ENCODE results near the gene PDF. TPM values are rescaled to one million over a fixed set of nuclear protein-coding genes. Genes with fewer than 3 reads are reported as not detected.

PDF gene
- total RNA-seq, 1 donor from 2014 or later: 49.9 TPM

GRCh38 chr16:69371564-69371963 is 41.2 kb upstream of the PDF start:
- TF ChIP-seq, protein P1, sequence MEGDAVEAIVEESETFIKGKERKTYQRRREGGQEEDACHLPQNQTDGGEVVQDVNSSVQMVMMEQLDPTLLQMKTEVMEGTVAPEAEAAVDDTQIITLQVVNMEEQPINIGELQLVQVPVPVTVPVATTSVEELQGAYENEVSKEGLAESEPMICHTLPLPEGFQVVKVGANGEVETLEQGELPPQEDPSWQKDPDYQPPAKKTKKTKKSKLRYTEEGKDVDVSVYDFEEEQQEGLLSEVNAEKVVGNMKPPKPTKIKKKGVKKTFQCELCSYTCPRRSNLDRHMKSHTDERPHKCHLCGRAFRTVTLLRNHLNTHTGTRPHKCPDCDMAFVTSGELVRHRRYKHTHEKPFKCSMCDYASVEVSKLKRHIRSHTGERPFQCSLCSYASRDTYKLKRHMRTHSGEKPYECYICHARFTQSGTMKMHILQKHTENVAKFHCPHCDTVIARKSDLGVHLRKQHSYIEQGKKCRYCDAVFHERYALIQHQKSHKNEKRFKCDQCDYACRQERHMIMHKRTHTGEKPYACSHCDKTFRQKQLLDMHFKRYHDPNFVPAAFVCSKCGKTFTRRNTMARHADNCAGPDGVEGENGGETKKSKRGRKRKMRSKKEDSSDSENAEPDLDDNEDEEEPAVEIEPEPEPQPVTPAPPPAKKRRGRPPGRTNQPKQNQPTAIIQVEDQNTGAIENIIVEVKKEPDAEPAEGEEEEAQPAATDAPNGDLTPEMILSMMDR (IDR thresholded peaks at IDR 0.05): no peak
- H3K4me3 ChIP-seq: no peak overlapping the region
- no peaks in the 10 kb centered on the region for H3K27me3 ChIP-seq
- intact Hi-C loops (cut with DNase I): no loop called here
- H3K4me1 ChIP-seq: no peaks in the 10 kb centered on the region
- no peaks in the 10 kb centered on the region for H3K9me3 ChIP-seq
- no peak for DNase-seq (ENCODE audit: low spot score in 2 of 2)
- peaks cover 45 to 57% of the 10 kb centered on the region in 2 donors for H3K36me3 ChIP-seq
- H3K27ac ChIP-seq: no peak overlapping the region

DNA sequence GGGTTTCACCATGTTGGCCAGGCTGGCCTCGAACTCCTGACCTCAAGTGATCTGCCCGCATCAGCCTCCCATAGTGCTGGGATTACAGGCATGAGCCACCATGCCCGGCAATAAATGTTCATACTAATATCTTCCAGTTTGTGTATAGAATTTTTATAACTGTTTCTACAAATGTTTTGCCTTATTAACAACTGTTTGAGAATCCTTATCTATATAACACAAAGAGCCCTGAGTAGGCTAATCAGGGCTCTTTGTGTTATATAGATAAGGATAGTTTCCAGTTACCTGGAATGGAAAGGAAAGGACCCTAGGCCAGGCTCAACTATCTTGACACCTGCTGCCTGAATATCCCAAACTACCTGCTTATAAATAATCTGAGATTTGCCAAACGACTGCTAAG is 38.5 kb upstream of the PDF start:
- TF ChIP-seq, protein P1 (IDR thresholded peaks at IDR 0.05): no peak
- Histone ChIP-seq H3K4me3 (no peak overlapping the region), H3K4me1 (no peaks in the 10 kb centered on the region), H3K9me3 (no peaks in the 10 kb centered on the region), H3K27ac (no peak overlapping the region), H3K36me3 (peaks cover 61 to 81% of the 10 kb centered on the region in 2 donors), H3K27me3 (no peaks in the 10 kb centered on the region)
- DNase-seq (ENCODE audit: low spot score in 2 of 2): no peak
- intact Hi-C loops (cut with DNase I): no loop called here

GRCh38 chr16:69367980-69368379 is 37.6 kb upstream of the PDF start:
- H3K4me1 ChIP-seq: no peaks in the 10 kb centered on the region
- no peaks in the 10 kb centered on the region for H3K27me3 ChIP-seq
- TF ChIP-seq, protein P1 (IDR thresholded peaks at IDR 0.05): no peak
- DNase-seq (ENCODE audit: low spot score in 2 of 2): no peak
- intact Hi-C loops (cut with DNase I): no loop called here
- H3K36me3 ChIP-seq: peaks cover 61 to 90% of the 10 kb centered on the region in 2 donors
- H3K9me3 ChIP-seq: no peaks in the 10 kb centered on the region
- no peak overlapping the region for H3K4me3 ChIP-seq
- no peak overlapping the region for H3K27ac ChIP-seq

DNA sequence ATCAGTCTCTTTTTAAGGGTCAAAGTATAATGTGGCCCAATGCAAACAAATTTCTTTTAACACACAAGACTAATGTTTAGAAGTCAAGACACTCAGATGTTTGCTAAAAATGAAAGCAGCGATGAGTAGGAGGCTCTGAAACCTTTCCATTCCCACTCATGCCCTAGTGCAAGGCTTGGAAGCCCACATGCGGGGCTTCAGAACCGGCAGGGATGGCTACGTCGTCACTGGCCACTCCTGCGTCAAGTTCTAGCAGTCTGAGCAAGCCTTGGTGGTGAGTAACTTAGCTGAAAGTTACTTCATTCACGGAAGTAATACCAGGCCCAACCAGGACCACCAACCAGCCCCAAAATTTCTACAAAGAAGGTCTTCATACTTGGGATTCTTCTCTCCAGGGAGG is 36.0 kb upstream of the PDF start:
- DNase-seq (ENCODE audit: low spot score in 2 of 2): no peak

DNA sequence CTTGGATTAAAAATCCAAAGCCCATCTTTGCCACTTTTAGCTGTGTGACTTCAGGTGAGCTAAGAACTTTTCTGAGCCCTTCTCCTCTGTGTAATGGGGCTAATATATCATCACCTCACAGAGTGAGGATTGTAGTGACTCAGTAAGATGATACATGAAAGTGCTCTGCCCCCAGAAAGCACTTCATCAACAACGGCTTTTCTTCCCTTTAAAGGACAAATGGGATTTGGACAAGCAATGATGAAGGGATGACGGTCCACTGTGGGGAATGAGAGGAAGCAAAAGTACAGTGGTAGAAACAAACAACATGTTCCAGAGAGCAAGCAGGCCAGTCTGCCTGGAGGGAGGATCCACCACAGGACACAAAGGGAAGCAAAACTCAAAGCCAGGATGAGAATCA is 35.5 kb upstream of the PDF start:
- H3K9me3 ChIP-seq: no peaks in the 10 kb centered on the region
- no peaks in the 10 kb centered on the region for H3K4me1 ChIP-seq
- no peak for DNase-seq (ENCODE audit: low spot score in 2 of 2)
- H3K36me3 ChIP-seq: peaks cover 58 to 85% of the 10 kb centered on the region in 2 donors
- H3K27ac ChIP-seq: no peak overlapping the region
- TF ChIP-seq, protein P1 (IDR thresholded peaks at IDR 0.05): no peak
- no peak overlapping the region for H3K4me3 ChIP-seq
- no peaks in the 10 kb centered on the region for H3K27me3 ChIP-seq
- intact Hi-C loops (cut with DNase I): no loop called here

More for the DNA sequence above, 36.0 kb upstream of the PDF start:
- Histone ChIP-seq H3K27ac (no peak overlapping the region), H3K36me3 (peaks cover 57 to 87% of the 10 kb centered on the region in 2 donors), H3K9me3 (no peaks in the 10 kb centered on the region), H3K4me1 (no peaks in the 10 kb centered on the region), H3K27me3 (no peaks in the 10 kb centered on the region), H3K4me3 (no peak overlapping the region)
- TF ChIP-seq, protein P1 (IDR thresholded peaks at IDR 0.05): no peak
- intact Hi-C loops (cut with DNase I): no loop called here

- peaks cover 55 to 78% of the 10 kb centered on the region in 2 donors for H3K36me3 ChIP-seq
- TF ChIP-seq, protein P1 (IDR thresholded peaks at IDR 0.05): no peak
- H3K4me3 ChIP-seq: no peak overlapping the region
Measured at GRCh38 chr16:69364088-69364487, 33.7 kb upstream of the PDF start.

More at GRCh38 chr16:69364088-69364487, 33.7 kb upstream of the PDF start:
- H3K27ac ChIP-seq: no peak overlapping the region
- H3K4me1 ChIP-seq: no peaks in the 10 kb centered on the region
- intact Hi-C loops (cut with DNase I): no loop called here
- no peak for DNase-seq (ENCODE audit: low spot score in 2 of 2)
- H3K9me3 ChIP-seq: no peaks in the 10 kb centered on the region
- no peaks in the 10 kb centered on the region for H3K27me3 ChIP-seq
